Measurements from ENCODE around the gene ADAMTS9. TPM values are rescaled to one million over a fixed set of nuclear protein-coding genes. Genes with fewer than 3 reads are reported as not detected.

The ADAMTS9 gene
- total RNA-seq, 2 donors from 2014 or later = 28.0 to 100 TPM

DNA sequence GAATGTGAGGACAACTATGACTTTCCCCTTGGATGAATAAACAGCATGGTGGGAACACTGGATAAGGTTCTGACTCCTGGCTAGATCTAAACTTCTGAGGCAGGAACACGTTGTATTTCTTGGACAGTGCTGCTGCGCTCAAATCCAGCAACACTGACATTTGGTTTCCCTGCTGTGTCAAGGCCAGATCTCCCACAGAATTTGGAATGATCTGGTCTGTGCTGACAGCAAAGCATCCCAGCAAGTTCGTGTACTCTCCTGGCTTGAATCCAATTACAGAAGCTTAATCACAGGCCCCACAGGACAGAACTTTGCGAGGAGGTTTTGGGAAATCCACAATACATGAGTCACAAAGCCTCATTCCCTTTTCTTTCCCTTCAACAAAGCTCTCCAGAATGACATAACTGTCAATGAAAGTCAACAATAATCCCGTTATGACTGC, 92.5 kb downstream of the ADAMTS9 start:
- DNase-seq (peak; percentile 63), ATAC-seq (peak; percentile 92 to 96)
- intact Hi-C loops (cut with DNase I) = no loop called here

- ATAC-seq = peak; percentile 60 to 68
- peak; percentile 56 for DNase-seq
- intact Hi-C loops (cut with DNase I) = no loop called here
Observed at GRCh38 chr3:64594134-64594533, 93.7 kb downstream of the ADAMTS9 start.

DNA sequence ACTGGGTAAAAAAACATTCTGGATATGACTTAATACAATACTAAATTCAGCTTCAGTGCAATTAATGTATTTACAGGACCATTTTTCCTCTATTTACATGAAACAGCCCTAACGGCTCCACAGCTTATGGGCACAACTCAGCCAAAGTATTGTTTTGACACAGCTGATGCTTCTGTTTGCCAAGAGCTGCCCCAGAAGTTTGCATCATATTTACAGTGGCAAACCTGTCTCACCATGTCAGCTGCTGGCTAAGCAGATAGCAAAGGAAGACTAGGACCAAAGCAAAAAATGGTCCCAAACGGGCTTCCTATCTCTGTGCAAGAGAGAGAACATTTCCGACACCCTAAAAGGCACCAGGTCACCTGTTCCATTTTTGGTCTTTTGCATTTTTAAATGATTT, 94.5 kb downstream of the ADAMTS9 start:
- intact Hi-C loops (cut with DNase I) = no loop called here
- DNase-seq = no peak
- ATAC-seq = no peak

DNA sequence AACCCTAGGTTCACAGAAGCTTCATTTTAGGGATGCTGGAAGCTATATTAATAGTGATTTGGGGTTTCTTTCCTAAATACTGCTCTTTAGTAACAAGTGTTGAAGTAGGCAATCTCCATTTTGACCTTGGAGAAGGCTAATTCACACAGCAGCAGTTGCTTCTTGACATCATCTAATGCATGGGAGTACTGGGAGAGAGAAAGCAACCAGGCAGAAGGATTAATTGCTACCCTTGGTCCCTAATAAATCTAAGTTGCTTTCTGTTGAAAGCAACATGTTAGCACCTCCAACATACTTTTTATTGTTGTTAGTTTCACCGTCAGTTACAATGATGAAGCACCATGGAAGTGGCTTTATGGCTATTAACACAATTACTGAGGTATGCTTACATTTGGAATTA, 96.2 kb downstream of the ADAMTS9 start:
- DNase-seq = no peak

DNA sequence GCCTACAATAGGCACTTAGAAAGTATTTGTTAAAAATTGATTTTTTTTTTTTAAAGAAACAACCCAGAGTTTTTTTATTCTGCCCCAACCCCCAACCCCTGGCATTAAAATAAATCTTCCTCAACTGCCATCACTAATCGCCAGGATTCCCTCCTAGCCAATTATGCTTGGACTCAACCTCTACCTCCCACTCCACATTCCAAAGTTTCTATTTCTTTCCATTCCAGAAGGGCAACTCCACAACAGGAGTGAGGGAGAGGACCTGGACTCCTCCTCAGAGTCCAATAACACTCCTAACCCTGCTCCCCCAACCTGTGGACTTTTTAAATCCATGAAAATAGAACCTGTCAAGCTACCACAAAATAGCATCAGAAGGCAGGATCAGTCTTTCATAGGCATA, 99.4 kb downstream of the ADAMTS9 start:
- intact Hi-C loops (cut with DNase I) = no loop called here
- DNase-seq (no peak), ATAC-seq (peak in 1 of 2 donors; percentile 25)

More for the DNA sequence above, 96.2 kb downstream of the ADAMTS9 start:
- intact Hi-C loops (cut with DNase I) = no loop called here
- no peak for ATAC-seq

- intact Hi-C loops (cut with DNase I) = no loop called here
- ATAC-seq (no peak), DNase-seq (no peak)
Observed at GRCh38 chr3:64586952-64587351, 100.8 kb downstream of the ADAMTS9 start.

GRCh38 chr3:64584179-64584578, 103.6 kb downstream of the ADAMTS9 start:
- peak; percentile 68 to 79 for ATAC-seq
- intact Hi-C loops (cut with DNase I) = no loop called here
- DNase-seq = no peak

GRCh38 chr3:64578797-64579196, 109.0 kb downstream of the ADAMTS9 start:
- intact Hi-C loops (cut with DNase I) = no loop called here
- no peak for ATAC-seq
- DNase-seq = no peak

GRCh38 chr3:64578062-64578770, 109.6 kb downstream of the ADAMTS9 start:
- intact Hi-C loops (cut with DNase I) = no loop called here
- peak in 1 of 2 donors; percentile 29 for ATAC-seq
- no peak for DNase-seq

GRCh38 chr3:64576211-64576775, 111.5 kb downstream of the ADAMTS9 start:
- intact Hi-C loops (cut with DNase I) = no loop called here
- ATAC-seq (no peak), DNase-seq (no peak)

GRCh38 chr3:64575211-64575844, 112.5 kb downstream of the ADAMTS9 start:
- ATAC-seq (no peak), DNase-seq (no peak)
- intact Hi-C loops (cut with DNase I) = no loop called here

DNA sequence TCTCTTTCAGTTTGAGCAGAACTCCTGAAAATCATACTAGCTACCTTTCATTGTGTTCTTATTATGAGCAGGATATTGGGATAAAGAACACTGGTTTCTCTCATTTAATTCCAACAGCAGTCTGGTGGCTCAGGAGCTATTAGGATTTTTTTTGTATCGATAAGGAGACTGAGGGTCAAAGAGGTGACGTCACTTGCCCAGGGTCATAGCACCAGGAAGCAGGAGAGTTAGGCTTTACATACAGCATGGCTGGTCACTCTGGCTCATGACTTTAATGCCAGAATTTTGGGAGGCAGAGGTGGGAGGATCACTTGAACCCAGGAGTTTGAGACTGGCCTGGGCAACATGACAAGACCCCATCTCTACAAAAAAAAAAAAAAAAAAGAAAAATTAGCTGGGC, 113.6 kb downstream of the ADAMTS9 start:
- DNase-seq = no peak
- intact Hi-C loops (cut with DNase I) = no loop called here

GRCh38 chr3:64571982-64572381, 115.8 kb downstream of the ADAMTS9 start:
- DNase-seq = no peak
- intact Hi-C loops (cut with DNase I) = no loop called here
- ATAC-seq = peak; percentile 23 to 55

More for the DNA sequence above, 113.6 kb downstream of the ADAMTS9 start:
- no peak for ATAC-seq

GRCh38 chr3:64568895-64569517, 118.8 kb downstream of the ADAMTS9 start:
- DNase-seq = no peak
- ATAC-seq = peak in 1 of 2 donors; percentile 61
- intact Hi-C loops (cut with DNase I) = no loop called here

GRCh38 chr3:64566859-64567258, 120.9 kb downstream of the ADAMTS9 start:
- ATAC-seq (no peak), DNase-seq (no peak)
- intact Hi-C loops (cut with DNase I) = no loop called here

DNA sequence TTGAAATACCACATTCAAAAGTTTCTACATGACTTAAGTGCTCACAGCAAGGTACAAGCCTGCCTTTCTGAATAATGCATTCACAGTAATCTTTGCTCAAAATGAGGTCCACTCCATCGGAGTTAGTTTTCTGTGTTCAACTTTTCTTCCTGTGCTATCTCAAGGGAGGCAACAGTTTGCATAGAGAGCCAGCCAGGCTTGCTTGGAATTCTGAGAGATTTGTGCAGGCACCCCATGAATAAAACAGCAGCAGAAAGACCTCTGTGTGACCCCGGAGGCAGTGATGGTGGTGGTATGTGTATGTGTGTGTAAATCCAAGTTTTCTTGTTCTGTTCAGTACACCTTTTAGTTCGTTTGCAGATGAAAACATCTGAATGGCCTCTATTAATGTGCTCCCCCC, 124.0 kb downstream of the ADAMTS9 start:
- intact Hi-C loops (cut with DNase I) = no loop called here
- DNase-seq (no peak), ATAC-seq (no peak)

DNA sequence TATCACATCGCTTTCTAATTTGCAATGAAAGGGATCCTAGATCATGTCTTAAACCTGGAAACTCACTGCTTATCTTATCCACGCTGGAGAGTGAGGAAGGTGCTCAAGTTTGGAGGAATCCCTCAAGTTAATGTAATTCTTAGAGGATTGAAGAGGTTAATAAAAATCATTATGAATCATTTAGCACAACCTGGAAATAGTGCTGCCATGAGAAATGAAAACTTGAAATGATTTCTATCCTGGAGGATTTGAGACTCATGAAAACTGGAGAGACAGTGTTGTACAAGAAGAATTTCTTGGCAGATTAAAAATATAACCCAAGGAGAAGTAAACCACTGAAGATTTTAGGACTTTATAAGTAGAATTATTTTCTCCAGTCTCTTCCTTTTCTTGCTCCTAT, 125.9 kb downstream of the ADAMTS9 start:
- peak in 1 of 2 donors; percentile 34 for ATAC-seq
- DNase-seq = no peak
- intact Hi-C loops (cut with DNase I) = no loop called here

DNA sequence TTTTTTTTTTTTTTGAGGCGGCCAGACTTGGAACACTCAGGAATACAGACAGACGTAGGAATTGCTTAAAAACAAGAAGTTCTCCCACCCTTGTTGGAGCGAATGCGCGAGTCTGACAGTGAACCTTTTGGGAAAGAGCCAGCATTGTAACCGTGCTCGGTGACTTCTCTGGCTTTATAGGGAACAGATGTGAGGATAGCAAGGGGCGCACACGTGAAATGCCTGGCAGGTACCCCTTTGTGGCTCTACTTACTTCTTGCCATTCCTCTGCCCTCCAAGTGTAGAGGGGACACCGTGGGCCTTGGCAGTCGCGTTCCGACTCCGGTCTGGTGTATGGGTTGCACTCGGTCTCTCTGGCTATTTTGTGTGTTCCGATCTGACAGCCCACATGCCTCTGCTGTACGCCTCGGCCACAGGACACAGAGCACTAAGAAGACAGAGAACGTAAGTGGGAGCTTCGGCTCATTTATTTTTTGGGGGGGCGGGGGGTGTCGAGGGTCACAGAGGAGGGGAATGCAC, 126.4 kb downstream of the ADAMTS9 start:
- intact Hi-C loops (cut with DNase I) = no loop called here
- ATAC-seq (peak in 1 of 2 donors; percentile 59), DNase-seq (no peak)

GRCh38 chr3:64560791-64561190, 127.0 kb downstream of the ADAMTS9 start:
- ATAC-seq = no peak

GRCh38 chr3:64559588-64559987, 128.2 kb downstream of the ADAMTS9 start:
- intact Hi-C loops (cut with DNase I) = no loop called here
- DNase-seq (no peak), ATAC-seq (no peak)

More at GRCh38 chr3:64560791-64561190, 127.0 kb downstream of the ADAMTS9 start:
- intact Hi-C loops (cut with DNase I) = no loop called here
- no peak for DNase-seq
